Nephron (organoid): Measurements from ENCODE around the gene JMJD1C.

Experiments used
- H3K27ac Mint-ChIP-seq, 3 experiments: 2 replicates each; pipeline ENCODE4 v1.8.0; 2020; ENCODE audit warnings: mixed read lengths in 3 of 3, mild to moderate bottlenecking in 2 of 3, moderate library complexity in 1 of 3
- H3K27me3 Mint-ChIP-seq: 2 replicates; pipeline ENCODE4 v1.8.0; 2021; ENCODE audit warnings: low read depth, mild to moderate bottlenecking, moderate library complexity, mixed read lengths
- H3K36me3 Mint-ChIP-seq: 2 replicates; pipeline ENCODE4 v1.8.0; 2020; ENCODE audit warnings: low read depth, mixed read lengths
- H3K4me1 Mint-ChIP-seq: 2 replicates; pipeline ENCODE4 v1.8.0; 2020; ENCODE audit warnings: mixed read lengths
- H3K4me3 Mint-ChIP-seq, 3 experiments: 2 replicates each; pipeline ENCODE4 v1.8.0; 2020; ENCODE audit warnings: mild to moderate bottlenecking in 3 of 3, mixed read lengths in 3 of 3, moderate library complexity in 2 of 3
- H3K9me3 Mint-ChIP-seq: 2 replicates; pipeline ENCODE4 v1.8.0; 2020; ENCODE audit warnings: mixed read lengths
- TF ChIP-seq, protein P1 (sequence below), 3 experiments: fragments of 200-600 bp; sonication (generic); IDR thresholded peaks; one replicate each; pipeline ENCODE4 v1.5.0; 2021; ENCODE audit warnings: antibody characterized with exemption in 3 of 3; ENCODE audit not compliant: unreplicated experiment in 3 of 3

Gene JMJD1C

DNA sequence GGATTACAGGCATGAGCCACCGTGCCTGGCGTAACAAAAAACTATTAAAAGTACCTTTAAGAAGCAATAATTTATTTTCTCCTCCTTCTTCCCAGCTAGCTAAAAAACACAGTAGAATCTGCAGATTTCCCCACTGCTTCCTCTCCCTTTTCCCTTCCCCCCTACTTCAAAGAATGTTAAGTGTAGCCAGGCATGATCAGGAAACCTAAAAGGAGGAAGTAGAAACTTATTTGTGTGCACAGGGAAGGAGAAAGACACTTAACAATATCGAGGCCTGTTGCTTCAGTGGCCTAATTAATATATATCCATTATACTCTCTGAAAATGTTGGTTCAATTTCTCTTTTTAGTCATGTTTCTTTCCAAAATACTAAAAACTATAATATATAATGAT lies 204.9 kb downstream of the JMJD1C start:
- H3K36me3 Mint-ChIP-seq = peaks cover 56% of the 10 kb centered on the region
- H3K4me1 Mint-ChIP-seq = peaks cover 64% of the 10 kb centered on the region
- H3K4me3 Mint-ChIP-seq = peak overlapping the region in 1 of 3 experiments; percentile 9
- peak overlapping the region in 1 of 3 experiments; percentile 28 for H3K27ac Mint-ChIP-seq
- H3K27me3 Mint-ChIP-seq = no peaks in the 10 kb centered on the region
- H3K9me3 Mint-ChIP-seq = no peaks in the 10 kb centered on the region
- TF ChIP-seq, protein P1, sequence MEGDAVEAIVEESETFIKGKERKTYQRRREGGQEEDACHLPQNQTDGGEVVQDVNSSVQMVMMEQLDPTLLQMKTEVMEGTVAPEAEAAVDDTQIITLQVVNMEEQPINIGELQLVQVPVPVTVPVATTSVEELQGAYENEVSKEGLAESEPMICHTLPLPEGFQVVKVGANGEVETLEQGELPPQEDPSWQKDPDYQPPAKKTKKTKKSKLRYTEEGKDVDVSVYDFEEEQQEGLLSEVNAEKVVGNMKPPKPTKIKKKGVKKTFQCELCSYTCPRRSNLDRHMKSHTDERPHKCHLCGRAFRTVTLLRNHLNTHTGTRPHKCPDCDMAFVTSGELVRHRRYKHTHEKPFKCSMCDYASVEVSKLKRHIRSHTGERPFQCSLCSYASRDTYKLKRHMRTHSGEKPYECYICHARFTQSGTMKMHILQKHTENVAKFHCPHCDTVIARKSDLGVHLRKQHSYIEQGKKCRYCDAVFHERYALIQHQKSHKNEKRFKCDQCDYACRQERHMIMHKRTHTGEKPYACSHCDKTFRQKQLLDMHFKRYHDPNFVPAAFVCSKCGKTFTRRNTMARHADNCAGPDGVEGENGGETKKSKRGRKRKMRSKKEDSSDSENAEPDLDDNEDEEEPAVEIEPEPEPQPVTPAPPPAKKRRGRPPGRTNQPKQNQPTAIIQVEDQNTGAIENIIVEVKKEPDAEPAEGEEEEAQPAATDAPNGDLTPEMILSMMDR (IDR thresholded peaks at IDR 0.05; ENCODE audit: unreplicated experiment in 3 of 3) = no peak

DNA sequence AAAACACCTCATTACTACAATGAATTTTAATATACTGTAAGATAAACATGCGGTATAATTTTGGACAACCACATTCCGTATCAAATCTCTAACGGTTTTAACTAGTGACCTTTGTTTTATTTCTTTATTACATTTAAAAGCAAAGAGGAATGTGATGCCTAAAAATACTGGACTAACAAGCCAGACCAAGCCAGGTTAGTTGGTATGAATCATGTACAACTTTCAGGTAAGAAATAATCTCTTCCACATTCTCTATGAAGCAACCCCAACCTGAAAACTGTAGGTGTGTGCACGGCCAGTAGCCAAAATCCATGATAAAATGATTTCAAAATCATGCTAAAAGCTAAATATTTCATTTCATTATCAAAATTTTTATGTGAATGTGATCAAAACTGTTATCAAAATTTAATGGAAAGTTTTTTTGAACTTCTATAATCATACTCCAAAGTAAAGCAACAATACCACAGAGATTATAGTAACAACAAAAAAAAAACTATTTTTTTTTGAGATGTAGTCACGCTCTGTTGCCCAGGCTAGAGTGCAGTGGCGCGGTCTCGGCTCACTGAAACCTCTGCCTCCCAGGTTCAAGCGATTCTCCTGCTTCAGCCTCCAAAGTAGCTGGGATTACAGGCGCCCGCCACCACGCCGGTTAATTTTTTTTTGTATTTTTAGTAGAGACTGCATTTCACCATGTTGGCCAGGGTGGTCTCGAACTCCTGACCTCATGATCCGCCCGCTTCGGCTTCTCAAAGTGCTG lies 205.5 kb downstream of the JMJD1C start:
- H3K27ac Mint-ChIP-seq = no peak overlapping the region
- no peak overlapping the region for H3K4me3 Mint-ChIP-seq
- peaks cover 65% of the 10 kb centered on the region for H3K4me1 Mint-ChIP-seq
- peaks cover 56% of the 10 kb centered on the region for H3K36me3 Mint-ChIP-seq
- TF ChIP-seq, protein P1 (IDR thresholded peaks at IDR 0.05; ENCODE audit: unreplicated experiment in 3 of 3) = no peak
- H3K9me3 Mint-ChIP-seq = no peaks in the 10 kb centered on the region
- no peaks in the 10 kb centered on the region for H3K27me3 Mint-ChIP-seq

DNA sequence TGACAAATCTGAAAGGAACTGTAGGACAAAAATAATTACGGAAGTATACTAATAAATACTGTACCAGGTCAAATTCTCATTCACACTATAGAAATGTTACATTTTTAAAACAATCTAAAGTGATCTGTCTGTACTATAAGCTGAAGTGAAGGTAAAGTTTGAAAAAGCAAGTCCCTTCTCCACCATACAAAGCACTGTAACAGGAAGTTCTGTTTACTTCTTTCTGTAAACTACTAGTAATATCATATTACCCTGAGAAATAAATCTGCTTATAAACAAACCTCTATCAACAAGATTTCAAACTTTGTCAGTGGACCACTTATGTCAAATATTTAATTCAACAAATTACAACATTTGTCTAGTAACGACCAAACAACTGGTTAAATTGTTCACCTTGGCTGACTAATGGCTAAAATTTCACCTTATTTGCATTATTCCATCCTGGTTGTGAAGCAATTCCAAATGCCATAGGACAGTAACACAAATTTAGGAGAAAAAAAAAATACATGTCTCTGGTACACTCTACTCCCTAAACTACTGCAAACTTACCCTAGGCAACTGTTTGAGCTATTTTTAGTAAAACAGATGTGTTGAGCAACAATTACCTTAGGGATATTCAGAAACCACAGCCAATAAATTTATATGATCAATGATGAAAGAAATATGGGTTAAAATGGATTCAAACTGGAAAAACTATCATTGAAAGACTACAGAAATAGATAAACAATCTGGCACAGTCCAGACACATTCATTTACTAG lies 206.7 kb downstream of the JMJD1C start:
- TF ChIP-seq, protein P1 (IDR thresholded peaks at IDR 0.05; ENCODE audit: unreplicated experiment in 3 of 3) = no peak
- H3K27ac Mint-ChIP-seq = peak overlapping the region; percentile 14 to 62 (median 44)
- H3K9me3 Mint-ChIP-seq = no peaks in the 10 kb centered on the region
- H3K27me3 Mint-ChIP-seq = no peaks in the 10 kb centered on the region
- peaks cover 57% of the 10 kb centered on the region for H3K36me3 Mint-ChIP-seq
- H3K4me3 Mint-ChIP-seq = peak overlapping the region in 1 of 3 experiments; percentile 62
- peaks cover 65% of the 10 kb centered on the region for H3K4me1 Mint-ChIP-seq

DNA sequence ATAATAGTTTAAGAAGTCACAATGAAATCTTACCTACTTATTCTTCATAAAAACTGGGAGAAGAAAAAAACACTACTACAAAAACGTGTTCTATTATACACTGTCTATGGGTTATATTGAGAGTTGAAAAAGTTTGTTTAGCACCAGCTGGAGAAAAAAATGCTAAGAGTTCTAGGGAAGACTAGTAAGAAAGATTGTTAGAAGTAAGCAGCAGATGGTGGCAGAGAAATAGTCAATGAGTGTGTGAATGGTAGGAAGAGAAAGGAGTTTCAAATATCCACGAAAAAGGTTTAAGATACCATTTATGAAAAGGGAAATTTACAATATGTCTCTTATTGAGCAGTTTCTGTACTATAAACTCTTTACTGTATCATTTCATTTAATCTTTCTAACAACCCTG lies 208.0 kb downstream of the JMJD1C start:
- Mint-ChIP-seq H3K27me3 (no peaks in the 10 kb centered on the region), H3K27ac (peak overlapping the region in 1 of 3 experiments; percentile 4), H3K36me3 (peaks cover 59% of the 10 kb centered on the region)

DNA sequence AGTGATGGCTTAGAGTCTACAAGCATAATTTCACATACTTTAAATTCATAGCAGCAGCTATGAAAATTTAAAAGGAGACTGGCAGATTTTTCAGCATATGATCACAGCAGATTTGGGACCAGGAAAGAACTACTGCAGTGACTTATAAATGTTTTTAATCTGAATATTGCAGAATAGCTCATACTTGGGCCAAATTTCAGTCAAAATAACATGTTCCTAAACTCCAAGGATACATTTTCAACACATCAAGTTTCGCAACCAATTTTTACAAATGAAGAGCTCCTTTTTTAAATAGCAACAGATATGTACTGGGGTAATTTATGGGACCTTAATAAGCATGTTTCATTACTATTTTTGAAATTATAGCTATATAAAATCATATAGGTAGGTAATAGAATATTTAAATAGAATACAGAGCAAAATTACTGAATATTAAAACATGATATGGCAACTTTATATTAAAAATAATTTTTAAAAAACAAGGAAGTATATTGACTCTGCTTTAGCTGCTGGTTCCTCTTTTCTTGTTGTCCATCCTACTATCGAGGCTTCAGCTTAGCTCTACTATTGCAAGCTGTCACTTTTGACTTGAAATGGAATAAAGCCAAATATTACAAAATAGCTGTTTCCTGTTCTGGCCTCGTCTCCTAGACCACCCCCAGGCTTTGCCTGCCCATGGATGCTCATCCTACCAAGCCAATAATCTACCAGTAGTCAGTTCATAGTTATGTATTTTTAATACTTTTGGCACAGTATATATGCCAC lies 209.6 kb downstream of the JMJD1C start:
- peaks cover 56% of the 10 kb centered on the region for H3K4me1 Mint-ChIP-seq
- TF ChIP-seq, protein P1 (IDR thresholded peaks at IDR 0.05; ENCODE audit: unreplicated experiment in 3 of 3) = no peak
- peak overlapping the region; percentile 28 to 88 (median 67) for H3K27ac Mint-ChIP-seq
- no peaks in the 10 kb centered on the region for H3K9me3 Mint-ChIP-seq
- peaks cover 53% of the 10 kb centered on the region for H3K36me3 Mint-ChIP-seq
- no peaks in the 10 kb centered on the region for H3K27me3 Mint-ChIP-seq
- no peak overlapping the region for H3K4me3 Mint-ChIP-seq

More for the DNA sequence above, 208.0 kb downstream of the JMJD1C start:
- Mint-ChIP-seq H3K4me1 (peaks cover 61% of the 10 kb centered on the region), H3K4me3 (no peak overlapping the region), H3K9me3 (no peaks in the 10 kb centered on the region)
- TF ChIP-seq, protein P1 (IDR thresholded peaks at IDR 0.05; ENCODE audit: unreplicated experiment in 3 of 3) = no peak
